Caco-2 (cell line): ENCODE measurements around the gene TMEM131. TPM values are rescaled to one million over a fixed set of nuclear protein-coding genes. Genes with fewer than 3 reads are reported as not detected.

ENCODE experiments used
- BruUV-seq: library from RNA; stranded (reverse); fragments of 400-500 nt; replicated peaks from 2 replicates; lab custom pipeline; 2021; lab: Mats Ljungman, UMichigan
- CTCF ChIA-PET: fragments of 300-600 bp; sonication (Branson Sonifier 250); formaldehyde crosslinking; loops from one replicate; lab custom pipeline; 2022; ENCODE audit warnings: antibody characterized with exemption; lab: Charles Lee
- POLR2A ChIA-PET: fragments of 300-600 bp; sonication (Branson Sonifier 250); formaldehyde crosslinking; loops from one replicate; lab custom pipeline; 2022; ENCODE audit warnings: antibody characterized with exemption; lab: Charles Lee
- DNase-seq, 2 experiments: peaks; one replicate each; pipeline versions ENCODE4 v3.0.0 to v3.0.0-alpha.2; 2020 to 2022
- H3K27me3 ChIP-seq: replicated peaks from 2 replicates; pipeline ENCODE4 v1.6.0; 2011; ENCODE audit warnings: low read length; ENCODE audit not compliant: control insufficient read depth, insufficient read depth
- H3K36me3 ChIP-seq: 2 replicates; pipeline ENCODE4 v1.5.1; 2011; ENCODE audit warnings: low read length; ENCODE audit not compliant: control insufficient read depth, insufficient read depth
- H3K4me1 ChIP-seq: fragments of 250-450 bp; sonication (Bioruptor Pico); 2 replicates; pipeline ENCODE4 v1.5.1; 2020; ENCODE audit warnings: mild to moderate bottlenecking
- H3K4me3 ChIP-seq: 2 replicates; pipeline ENCODE4 v1.5.1; 2011; ENCODE audit warnings: low read depth, mild to moderate bottlenecking, control low read depth, low read length
- H3K9me3 ChIP-seq: fragments of 250-450 bp; sonication (Bioruptor Pico); 2 replicates; pipeline ENCODE4 v1.5.1; 2020; ENCODE audit warnings: mild to moderate bottlenecking, moderate library complexity
- H3K27ac Mint-ChIP-seq: one replicate; pipeline ENCODE4 v1.8.0; 2022; ENCODE audit warnings: mixed read lengths; ENCODE audit not compliant: unreplicated experiment
- H3K27me3 Mint-ChIP-seq: one replicate; pipeline ENCODE4 v1.8.0; 2022; ENCODE audit warnings: mixed read lengths; ENCODE audit not compliant: insufficient read depth, unreplicated experiment
- H3K36me3 Mint-ChIP-seq: one replicate; pipeline ENCODE4 v1.8.0; 2022; ENCODE audit warnings: mild to moderate bottlenecking, mixed read lengths; ENCODE audit not compliant: insufficient read depth, unreplicated experiment
- H3K4me1 Mint-ChIP-seq: one replicate; pipeline ENCODE4 v1.8.0; 2022; ENCODE audit warnings: low read depth, mixed read lengths; ENCODE audit not compliant: unreplicated experiment
- H3K4me3 Mint-ChIP-seq: one replicate; pipeline ENCODE4 v1.8.0; 2022; ENCODE audit warnings: mild to moderate bottlenecking, moderate library complexity, mixed read lengths; ENCODE audit not compliant: unreplicated experiment
- H3K9me3 Mint-ChIP-seq: one replicate; pipeline ENCODE4 v1.8.0; 2022; ENCODE audit warnings: mixed read lengths; ENCODE audit not compliant: unreplicated experiment
- intact Hi-C: fragments of 100-400 bp; cut with micrococcal nuclease; formaldehyde crosslinking; loops from one replicate; pipeline ENCODE4 v1.10.0; 2022; ENCODE audit not compliant: unreplicated experiment
- total RNA-seq: library from RNA; stranded (reverse); gene quantifications from 2 replicates; pipeline ENCODE4 v1.2.3, GENCODE V29; 2022
- TF ChIP-seq, protein P1 (sequence below), 2 experiments: fragments of 200-600 bp in 1 of 2; IDR thresholded peaks; 1 replicate in 1 of 2; 2 replicates in 1 of 2; pipeline versions ENCODE4 v1.5.1 to v1.8.0; 2011 to 2022; ENCODE audit warnings: antibody characterized with exemption in 1 of 2, control low read depth in 1 of 2, inconsistent platforms in 1 of 2, low read depth in 1 of 2, low read length in 1 of 2, mild to moderate bottlenecking in 1 of 2, moderate library complexity in 1 of 2; ENCODE audit not compliant: insufficient read depth in 1 of 2, severe bottlenecking in 1 of 2, unreplicated experiment in 1 of 2

TMEM131 gene
- total RNA-seq, 1 experiment from 2014 or later = 36.3 TPM

DNA sequence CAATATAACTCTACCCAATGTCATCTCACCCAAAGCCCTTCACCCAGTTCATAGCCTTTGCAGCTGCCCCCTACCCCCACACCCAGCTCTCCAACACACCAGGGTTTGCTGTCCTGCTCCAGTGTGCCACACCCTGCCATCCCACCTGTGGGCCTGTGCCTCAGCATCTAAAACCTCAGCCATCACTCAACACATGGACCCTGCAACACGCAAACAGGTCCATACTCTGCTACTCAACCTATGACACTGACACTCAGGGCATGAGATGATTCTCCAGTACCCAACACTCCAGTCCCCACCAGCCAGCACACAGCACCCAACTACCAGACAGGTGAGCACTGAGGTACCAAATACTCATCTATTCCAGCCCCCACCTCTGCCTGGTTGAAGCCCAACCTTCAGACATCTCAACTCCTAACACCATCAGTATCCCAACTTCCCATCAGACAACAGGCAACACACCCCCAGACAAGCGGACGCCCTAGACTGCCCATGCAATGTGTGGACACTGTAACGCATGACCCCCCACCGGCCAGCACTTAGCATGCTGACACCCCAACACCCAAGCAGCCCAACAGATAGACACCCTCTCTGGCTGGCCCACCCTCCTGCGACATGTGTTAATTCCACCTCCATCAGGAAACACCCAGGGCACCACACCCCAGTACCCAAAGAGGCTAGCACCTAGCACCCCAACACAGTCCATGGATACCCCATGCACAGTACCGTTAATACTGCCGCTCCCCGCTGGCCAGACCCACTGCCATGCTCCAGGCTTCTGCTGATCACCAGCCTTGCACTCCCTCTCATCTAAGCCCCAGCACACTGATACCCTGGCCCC lies 257.3 kb downstream of the TMEM131 start:
- CTCF ChIA-PET = interaction anchor here (0.6 kb wide), 1 partner anchor 78 kb away, joined by 3 read pairs; no protein-coding TSS in a partner anchor
- Mint-ChIP-seq H3K9me3 (no peaks in the 10 kb centered on the region), H3K4me1 (no peaks in the 10 kb centered on the region), H3K27me3 (no peaks in the 10 kb centered on the region), H3K4me3 (no peak overlapping the region), H3K36me3 (peaks cover 11% of the 10 kb centered on the region), H3K27ac (no peak overlapping the region)
- Histone ChIP-seq H3K36me3 (no peaks in the 10 kb centered on the region), H3K27me3 (no peaks in the 10 kb centered on the region), H3K4me3 (no peak overlapping the region), H3K4me1 (no peaks in the 10 kb centered on the region), H3K9me3 (no peaks in the 10 kb centered on the region)
- intact Hi-C loops = no loop called here
- BruUV-seq = no TSS peak
- TF ChIP-seq, protein P1, sequence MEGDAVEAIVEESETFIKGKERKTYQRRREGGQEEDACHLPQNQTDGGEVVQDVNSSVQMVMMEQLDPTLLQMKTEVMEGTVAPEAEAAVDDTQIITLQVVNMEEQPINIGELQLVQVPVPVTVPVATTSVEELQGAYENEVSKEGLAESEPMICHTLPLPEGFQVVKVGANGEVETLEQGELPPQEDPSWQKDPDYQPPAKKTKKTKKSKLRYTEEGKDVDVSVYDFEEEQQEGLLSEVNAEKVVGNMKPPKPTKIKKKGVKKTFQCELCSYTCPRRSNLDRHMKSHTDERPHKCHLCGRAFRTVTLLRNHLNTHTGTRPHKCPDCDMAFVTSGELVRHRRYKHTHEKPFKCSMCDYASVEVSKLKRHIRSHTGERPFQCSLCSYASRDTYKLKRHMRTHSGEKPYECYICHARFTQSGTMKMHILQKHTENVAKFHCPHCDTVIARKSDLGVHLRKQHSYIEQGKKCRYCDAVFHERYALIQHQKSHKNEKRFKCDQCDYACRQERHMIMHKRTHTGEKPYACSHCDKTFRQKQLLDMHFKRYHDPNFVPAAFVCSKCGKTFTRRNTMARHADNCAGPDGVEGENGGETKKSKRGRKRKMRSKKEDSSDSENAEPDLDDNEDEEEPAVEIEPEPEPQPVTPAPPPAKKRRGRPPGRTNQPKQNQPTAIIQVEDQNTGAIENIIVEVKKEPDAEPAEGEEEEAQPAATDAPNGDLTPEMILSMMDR (IDR thresholded peaks at IDR 0.05; ENCODE audit: insufficient read depth in 1 of 2, low read depth in 1 of 2, low read length in 1 of 2, severe bottlenecking in 1 of 2, unreplicated experiment in 1 of 2) = no peak
- POLR2A ChIA-PET = no interaction called here
- peak in 1 of 2 experiments; percentile 25 for DNase-seq

DNA sequence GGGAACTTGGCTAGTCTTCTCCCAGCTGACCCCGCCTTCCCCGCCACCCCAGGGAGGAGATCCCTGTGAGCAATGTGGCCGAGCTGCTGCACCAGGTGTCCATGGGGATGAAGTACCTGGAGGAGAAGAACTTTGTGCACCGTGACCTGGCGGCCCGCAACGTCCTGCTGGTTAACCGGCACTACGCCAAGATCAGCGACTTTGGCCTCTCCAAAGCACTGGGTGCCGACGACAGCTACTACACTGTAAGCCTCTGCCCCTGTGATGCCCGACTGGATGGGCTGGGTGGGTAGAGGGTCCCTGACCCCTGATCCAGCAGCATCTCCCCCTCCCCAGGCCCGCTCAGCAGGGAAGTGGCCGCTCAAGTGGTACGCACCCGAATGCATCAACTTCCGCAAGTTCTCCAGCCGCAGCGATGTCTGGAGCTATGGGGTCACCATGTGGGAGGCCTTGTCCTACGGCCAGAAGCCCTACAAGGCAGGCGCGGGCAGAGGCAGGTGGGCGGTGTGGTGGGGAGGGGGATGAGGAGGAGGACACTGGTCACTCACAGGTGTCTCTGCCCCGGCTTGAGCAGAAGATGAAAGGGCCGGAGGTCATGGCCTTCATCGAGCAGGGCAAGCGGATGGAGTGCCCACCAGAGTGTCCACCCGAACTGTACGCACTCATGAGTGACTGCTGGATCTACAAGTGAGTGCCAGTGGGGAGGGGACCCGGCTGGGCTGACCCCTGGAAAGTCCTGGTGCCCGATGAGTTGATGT lies 258.1 kb downstream of the TMEM131 start:
- H3K9me3 Mint-ChIP-seq = no peaks in the 10 kb centered on the region
- H3K4me3 ChIP-seq = no peak overlapping the region

More for the DNA sequence above, 258.1 kb downstream of the TMEM131 start:
- no TSS peak for BruUV-seq
- intact Hi-C loops = loop anchor here (2.0 kb wide), 1 partner anchor 531 kb away; no protein-coding TSS in a partner anchor
- Histone ChIP-seq H3K9me3 (no peaks in the 10 kb centered on the region), H3K4me1 (no peaks in the 10 kb centered on the region), H3K36me3 (no peaks in the 10 kb centered on the region), H3K27me3 (no peaks in the 10 kb centered on the region)
- no peak overlapping the region for H3K27ac Mint-ChIP-seq
- POLR2A ChIA-PET = no interaction called here
- no peak overlapping the region for H3K4me3 Mint-ChIP-seq
- peak in 1 of 2 experiments; percentile 28 for DNase-seq
- TF ChIP-seq, protein P1 (IDR thresholded peaks at IDR 0.05; ENCODE audit: insufficient read depth in 1 of 2, low read depth in 1 of 2, low read length in 1 of 2, severe bottlenecking in 1 of 2, unreplicated experiment in 1 of 2) = no peak
- H3K27me3 Mint-ChIP-seq = no peaks in the 10 kb centered on the region
- peaks cover 11% of the 10 kb centered on the region for H3K36me3 Mint-ChIP-seq
- CTCF ChIA-PET = no interaction called here
- H3K4me1 Mint-ChIP-seq = no peaks in the 10 kb centered on the region
